Astrocyte of the cerebellum (primary cell): ENCODE measurements around the gene HNRNPH1.

ENCODE experiments used
- DNase-seq: peaks from one replicate; pipeline ENCODE4 v3.0.0-alpha.2; 2011; ENCODE audit warnings: low read depth
- H3K4me3 ChIP-seq: 2 replicates; pipeline ENCODE4 v1.5.1; 2011; ENCODE audit warnings: mild to moderate bottlenecking, low read depth, low read length, moderate library complexity
- CTCF ChIP-seq: IDR thresholded peaks from 2 replicates; pipeline ENCODE4 v1.5.1; 2012; ENCODE audit warnings: low read length, low read depth, moderate library complexity, mild to moderate bottlenecking; ENCODE audit errors: missing control alignments
- in situ Hi-C: cut with HindIII; loops from 2 replicates; pipeline ENCODE4 v1.10.0; 2017; ENCODE audit warnings: low sequenced_read_pairs

HNRNPH1 gene

GRCh38 chr5:179620293-179620692, 3.2 kb downstream of the HNRNPH1 start:
- TF ChIP-seq CTCF = no peak
- DNase-seq = no peak
- in situ Hi-C loops = no loop called here
- peak overlapping the region; percentile 87 for H3K4me3 ChIP-seq

GRCh38 chr5:179619776-179620175, 3.7 kb downstream of the HNRNPH1 start:
- no peak for DNase-seq
- peak overlapping the region; percentile 87 for H3K4me3 ChIP-seq
- in situ Hi-C loops = no loop called here
- TF ChIP-seq CTCF = no peak

- in situ Hi-C loops = no loop called here
- TF ChIP-seq CTCF = no peak
- peak overlapping the region; percentile 87 for H3K4me3 ChIP-seq
- DNase-seq = no peak
Observed at GRCh38 chr5:179618923-179619554, 4.4 kb downstream of the HNRNPH1 start.

DNA sequence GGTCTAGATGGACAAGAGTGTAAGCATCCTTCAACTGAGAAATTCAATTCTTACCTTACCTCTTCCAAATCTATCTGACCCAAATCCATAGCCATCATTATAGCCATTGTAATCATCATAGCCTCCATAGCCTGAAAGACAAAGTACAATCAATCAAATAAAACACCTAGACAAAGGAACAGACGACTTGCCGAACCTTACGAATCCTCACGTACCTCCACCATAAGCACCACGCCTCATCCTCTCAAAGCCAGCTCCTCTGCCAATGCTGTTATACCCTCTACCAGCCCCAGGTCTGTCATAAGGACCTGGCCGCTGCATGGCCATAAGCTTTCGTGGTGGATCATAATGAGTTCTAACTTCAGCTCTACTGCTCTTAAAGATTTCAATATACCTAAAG, 5.5 kb downstream of the HNRNPH1 start:
- in situ Hi-C loops = no loop called here
- H3K4me3 ChIP-seq = no peak overlapping the region

DNA sequence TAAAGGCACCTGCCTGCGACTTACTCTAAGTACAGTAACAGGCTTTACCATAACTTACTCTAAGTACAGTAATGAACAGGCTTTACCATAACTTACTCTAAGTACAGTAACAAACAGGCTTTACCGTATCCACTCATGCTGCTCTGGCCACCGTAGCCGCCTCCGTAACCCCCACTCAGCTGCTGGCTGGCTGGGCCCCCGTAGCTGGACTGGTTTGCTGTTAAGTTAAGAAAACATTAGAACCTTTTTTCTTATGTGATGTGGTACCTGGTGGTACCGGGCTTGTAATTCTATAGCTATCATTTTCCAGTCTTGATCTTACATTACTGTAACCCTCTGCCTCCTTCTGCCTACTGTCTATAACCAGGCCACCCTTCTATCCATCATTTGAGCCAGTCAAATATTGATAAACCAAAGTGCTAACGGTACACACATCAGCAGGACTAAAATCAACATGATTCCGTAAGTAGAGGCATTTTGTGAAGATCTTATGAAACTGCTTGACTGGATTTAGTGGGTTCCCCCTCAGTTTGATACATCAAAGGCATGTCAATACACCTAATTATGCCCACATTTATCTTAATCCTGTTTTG, 7.4 kb downstream of the HNRNPH1 start:
- in situ Hi-C loops = no loop called here
- no peak overlapping the region for H3K4me3 ChIP-seq
- no peak for DNase-seq
- TF ChIP-seq CTCF = no peak

More for the DNA sequence above, 5.5 kb downstream of the HNRNPH1 start:
- DNase-seq = no peak
- no peak for TF ChIP-seq CTCF

DNA sequence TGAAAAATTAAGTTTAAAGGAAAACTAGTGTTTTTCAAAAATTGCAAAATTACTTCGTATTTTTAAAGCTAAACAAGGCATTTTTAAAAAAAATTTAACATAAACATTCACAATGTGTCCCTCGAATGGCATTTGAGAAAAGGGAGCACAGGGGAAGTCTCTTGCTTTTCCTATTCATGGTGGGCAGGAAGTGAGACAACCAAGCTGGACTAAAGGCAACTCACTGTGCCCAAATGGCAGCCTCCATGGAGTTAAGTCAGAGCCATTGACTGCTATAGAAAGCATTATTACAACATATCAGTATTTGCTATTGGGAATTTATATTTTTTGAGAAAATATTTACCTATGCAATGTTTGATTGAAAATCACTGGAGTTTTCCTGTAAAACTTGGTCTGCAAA, 8.3 kb downstream of the HNRNPH1 start:
- in situ Hi-C loops = no loop called here
- DNase-seq = no peak
- TF ChIP-seq CTCF = no peak
- H3K4me3 ChIP-seq = no peak overlapping the region
